Activated CD4-positive, CD25-positive, alpha-beta regulatory T cell treated with anti-CD3 and anti-CD28 coated beads, Interleukin-2, amount 50 U/mL, for 24 hours (primary cell): ENCODE data around the gene GALP.
"Not testable (repeated sequence)": the region's sequence is repeated elsewhere in the genome, so short reads cannot be mapped to it uniquely, and the experiment has no call there.

Experiments used
- ATAC-seq, 2 donors: fragments of 150-1000 bp; cut with Tn5 transposase; one replicate each; pipeline ENCODE4 v1.10.0; 2021; ENCODE audit warnings: mild to moderate bottlenecking in 1 of 2, moderate library complexity in 1 of 2

The GALP gene

DNA sequence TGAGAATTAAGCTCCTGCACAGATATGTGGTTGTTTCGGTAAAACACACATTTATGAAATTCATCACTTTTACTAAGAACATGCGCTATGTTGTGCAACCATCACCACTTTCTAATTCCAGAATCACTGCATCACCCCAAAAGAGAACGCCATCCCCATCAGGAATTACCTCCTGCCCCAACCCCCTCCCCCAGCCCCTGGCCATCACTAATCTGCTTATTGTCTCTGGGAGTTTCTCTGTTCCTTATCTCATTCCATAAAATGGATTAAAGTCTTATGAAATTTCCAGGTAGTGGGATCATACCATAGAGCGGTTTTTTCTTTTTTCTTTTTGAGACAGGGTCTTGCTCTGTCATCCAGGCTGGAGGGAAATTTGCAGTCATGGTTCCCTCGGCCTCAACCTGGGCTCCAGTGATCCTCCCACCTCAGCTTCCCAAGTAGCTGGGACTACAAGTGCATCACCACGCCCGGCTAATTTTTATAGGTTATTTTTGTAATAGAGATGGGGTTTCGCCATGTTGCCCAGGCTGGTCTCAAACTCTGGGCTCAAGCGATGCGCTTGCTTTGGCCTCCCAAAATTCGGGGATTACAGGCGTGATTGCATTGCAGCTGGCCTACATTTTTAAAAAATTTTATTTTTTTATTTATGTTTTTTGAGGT, 18.3 kb downstream of the GALP start:
- no peak for ATAC-seq

DNA sequence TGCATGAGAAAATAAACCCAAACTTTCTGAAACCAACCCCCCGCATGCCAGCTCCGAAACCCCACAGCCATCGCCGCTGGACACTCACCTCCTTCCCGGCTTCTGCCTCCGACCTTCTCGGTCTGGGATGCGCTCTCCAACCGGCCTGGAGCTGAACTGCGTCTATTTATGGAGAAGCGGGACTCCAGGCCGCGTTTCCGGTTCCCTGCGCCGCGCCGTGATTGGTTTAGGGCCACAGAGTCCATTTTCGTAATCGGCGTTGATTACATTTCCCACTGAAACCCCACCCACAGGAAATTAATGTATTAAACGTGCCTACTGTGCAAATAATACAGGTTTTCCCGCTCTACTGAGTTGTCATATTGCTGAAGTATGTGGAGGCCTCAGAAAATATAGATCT, 21.8 kb downstream of the GALP start, which contains the start of gene ZSCAN5B:
Gene ZSCAN5B, minus strand, starts transcription at position 138 of the 400 bp plus-strand sequence. CDS start 4,731 bp downstream, outside the sequence.
- not testable (repeated sequence) for ATAC-seq

DNA sequence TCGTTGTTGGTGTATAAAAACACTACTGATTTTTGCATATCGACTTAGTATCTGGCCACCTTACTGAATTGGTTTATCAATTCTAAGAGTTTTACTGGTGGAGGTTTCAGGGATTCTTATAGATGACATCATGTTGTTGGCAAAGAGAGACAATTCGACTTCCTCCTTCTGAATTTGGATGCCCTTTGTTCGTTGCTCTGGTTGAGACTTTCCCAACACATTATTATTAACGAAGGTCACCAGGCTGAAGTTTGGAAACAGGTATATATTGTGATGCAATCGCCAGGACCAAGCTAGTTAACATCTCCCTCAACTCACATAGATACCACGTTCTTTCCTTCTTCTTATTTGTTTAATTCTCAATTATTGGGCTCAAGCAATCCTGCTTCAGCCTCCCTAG, 23.9 kb downstream of the GALP start:
- no peak for ATAC-seq

DNA sequence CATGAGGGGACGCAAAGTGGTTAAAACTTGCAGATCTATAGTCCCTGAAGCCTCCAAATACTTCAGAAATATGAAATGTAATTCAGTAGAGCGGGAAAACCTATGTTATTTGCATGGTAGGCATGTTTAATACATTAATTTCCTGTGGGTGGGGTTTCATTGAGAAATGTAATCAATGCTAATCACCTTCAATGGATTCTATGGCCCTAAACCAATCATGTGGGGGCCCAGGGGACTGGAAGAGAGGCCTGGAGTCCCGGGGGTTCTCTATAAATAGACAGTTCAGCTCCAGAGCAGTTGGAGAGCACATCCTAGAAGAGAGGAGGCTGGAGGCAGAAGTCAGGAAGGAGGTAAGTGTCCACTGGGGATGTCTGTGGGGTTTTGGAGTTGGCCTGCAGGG, 26.2 kb downstream of the GALP start, which contains the start of gene ZSCAN5C:
Gene ZSCAN5C, plus strand, starts transcription at position 301 of the 400 bp plus-strand sequence. CDS start 3,641 bp downstream, outside the sequence.
- ATAC-seq = no peak

DNA sequence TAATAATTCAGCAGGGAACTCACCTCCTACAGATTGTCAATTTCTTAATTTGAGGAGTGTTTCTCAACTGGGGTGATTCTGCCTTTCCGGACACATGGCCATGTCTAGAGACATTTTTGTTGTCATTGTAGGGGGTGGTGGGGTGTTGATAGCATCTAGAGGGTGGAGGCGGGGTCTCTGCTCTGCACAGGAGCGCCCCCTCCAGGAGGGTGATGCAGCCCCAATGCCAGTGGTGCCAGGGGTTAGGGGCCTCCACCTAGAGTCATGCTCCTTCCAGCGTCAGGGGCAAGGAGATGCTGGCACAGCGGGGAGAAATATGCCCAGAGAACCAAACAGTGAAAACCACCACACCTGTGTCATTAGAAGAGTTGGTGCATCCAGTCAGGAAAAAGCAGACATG, 31.8 kb downstream of the GALP start:
- ATAC-seq = not testable (repeated sequence)

DNA sequence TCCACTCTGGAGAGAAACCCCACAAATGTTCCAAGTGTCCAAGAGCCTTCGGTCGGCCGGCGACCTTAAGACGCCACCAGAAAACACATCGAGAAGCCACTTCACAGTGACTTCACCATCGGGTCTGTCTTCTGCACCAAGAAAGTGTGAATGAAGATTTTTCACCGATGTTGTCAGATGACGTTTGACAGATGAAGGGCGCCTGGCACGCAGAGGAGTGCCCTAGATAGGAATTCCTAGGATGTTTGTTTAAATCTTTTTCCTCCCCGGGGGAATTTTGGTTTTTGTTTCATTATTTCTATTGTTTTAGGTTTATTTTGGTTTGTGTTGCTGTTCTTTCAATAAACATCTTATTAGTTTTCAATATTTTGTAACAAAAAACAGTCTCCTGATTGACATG, 33.3 kb downstream of the GALP start:
- no peak for ATAC-seq

DNA sequence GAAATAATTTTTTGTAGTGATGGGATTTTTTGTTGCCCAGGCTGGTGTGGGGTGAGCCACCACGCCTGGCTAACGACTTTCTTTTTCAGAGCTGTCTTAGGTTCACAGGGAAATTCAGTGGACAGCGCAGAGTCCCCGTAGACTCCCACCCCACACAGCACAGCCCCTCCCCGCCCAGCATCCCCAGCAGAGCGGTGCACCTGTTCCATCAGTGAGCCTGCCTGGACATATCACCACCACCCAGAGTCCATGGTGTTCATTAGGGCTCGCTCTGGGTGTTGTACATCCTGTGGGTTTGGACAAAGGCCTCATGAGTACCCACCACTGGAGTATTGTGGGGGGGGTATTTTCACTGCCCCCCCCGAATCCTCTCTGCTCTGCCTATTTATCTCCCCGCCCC, 34.2 kb downstream of the GALP start:
- ATAC-seq = not testable (repeated sequence)

DNA sequence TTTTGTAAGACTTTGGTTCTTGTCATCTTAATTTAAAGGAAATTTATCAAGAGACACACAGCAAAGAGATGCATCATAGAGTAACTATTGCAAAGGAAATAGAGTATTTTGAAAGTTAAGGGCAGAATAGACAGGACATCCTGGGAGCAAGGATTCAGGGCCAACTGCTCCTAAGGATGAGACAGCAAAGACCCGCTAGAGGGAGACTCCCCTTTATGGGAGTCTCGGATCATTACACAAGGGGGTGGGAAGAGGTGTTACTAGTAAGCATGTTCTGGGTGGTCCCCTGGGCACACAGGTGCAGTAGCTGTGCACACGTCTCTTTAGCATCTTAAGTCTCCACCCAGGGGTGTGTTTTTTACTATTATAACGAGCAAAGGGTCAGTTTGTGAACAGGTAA, 35.9 kb downstream of the GALP start:
- no peak for ATAC-seq

DNA sequence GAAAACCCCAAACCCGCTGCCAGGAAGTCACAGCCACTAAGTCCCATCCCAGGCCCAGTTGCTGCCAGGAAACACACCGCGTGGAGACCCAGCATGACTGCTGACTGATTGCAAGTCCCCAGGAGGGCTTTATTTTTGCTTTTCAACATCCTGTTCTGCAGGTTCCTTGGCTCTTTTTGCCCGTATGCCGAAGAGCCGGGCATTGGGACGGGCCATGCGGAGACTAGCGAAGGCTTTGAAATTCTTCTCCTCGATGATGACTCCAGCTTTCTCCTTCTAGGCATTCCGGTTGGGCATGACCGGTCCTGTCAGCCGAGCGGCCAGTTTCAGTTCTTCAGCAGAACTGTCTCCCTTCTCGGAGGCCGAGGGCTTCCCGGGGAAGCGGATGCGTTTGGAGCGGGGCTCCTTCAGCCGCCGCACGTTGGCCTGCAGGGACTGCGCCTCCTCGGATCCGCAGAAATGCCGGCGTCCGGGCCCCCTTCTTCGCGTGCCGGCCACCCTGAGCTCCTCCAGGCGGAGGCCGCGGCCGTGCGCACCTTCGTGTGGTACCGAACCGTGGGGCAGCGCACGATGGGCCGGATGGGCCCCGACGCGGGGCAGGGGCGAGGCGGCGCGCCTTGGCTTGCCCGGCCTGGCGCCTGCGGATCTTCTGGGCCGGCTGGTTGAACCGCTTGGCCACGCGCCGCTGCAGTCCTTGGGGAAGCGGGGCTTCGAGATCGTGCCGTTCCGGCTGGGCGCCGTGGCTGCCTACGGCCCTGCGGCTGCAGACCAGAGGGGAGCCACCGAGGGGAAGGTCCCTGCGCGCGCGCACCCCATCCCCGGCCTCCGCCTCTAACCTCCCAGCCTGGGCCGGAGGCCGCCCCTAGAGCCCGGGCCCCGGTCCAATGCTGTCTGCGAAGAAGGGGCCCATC, 41.5 kb downstream of the GALP start:
- no peak for ATAC-seq

DNA sequence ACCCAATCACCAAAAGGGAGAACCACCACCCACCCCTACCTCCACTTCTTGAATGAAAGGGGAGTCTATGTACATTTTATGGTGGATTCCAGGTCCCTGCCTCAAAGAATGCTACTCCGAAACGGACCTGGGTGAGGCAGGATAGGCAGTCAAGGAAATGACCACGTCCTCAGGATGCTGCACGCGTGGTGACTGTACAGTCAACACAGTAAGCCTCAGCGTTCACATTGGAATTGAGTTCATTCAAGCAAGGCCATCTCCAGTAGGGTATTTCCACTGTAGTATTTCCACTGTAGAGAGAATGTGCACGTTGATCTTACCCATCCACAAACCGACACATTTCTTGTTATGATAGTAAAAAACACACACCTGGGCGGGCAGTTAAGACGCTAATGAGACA, 43.2 kb downstream of the GALP start:
- ATAC-seq = no peak

DNA sequence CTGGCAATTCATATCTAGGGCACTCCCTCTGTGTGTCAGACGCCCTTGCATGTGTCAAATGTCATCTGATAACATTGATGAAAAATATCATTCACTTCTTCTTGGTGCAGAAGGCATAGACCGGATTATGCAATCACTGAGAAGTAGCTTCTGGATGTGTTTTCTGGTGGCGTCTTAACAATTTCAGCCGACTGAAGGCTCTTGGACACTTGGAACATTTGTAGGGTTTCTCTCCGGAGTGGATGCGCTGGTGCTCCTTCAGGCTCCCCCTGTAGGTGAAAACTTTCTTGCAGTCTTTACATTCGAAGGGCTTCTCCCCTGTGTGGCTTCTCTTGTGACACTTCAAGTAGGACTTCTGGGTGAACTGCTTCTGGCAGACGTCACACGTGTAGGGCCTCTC, 45.6 kb downstream of the GALP start:
- ATAC-seq = not testable (repeated sequence)

DNA sequence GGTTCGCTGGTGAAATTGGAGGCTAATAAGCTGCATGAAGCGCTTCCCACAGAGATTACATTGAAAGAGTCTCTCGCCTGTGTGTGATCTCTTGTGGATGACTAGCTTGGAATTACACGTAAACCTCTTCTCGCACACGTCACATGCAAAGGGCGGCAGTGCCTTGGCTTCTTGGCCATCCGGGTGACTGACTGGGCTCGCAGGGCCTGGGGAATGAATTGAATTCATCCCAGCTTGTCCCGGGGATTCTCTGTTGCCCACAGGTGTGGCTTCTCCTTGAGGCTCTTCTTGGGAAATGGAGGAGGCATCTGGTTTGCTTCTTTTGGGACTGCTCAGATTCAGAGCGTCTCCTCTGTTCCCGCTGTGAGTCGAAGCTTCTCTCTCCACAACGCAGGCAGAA, 46.0 kb downstream of the GALP start:
- no peak for ATAC-seq

DNA sequence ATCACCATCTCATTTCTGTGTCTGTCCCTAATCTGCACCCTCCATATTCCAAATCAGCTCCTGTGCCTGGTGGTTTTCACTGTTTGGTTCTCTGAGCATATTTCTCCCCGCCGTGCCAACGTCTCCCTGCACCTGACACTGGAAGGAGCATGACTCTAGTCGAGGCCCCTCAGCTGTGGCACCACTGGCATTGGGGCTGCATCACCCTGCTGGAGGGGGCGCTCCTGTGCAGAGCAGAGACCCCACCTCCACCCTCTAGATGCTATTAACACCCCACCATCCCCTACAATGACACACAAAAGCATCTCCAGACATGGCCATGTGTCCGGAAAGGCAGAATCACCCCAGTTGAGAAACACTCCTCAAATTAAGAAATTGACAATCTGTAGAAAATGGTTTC, 47.1 kb downstream of the GALP start:
- no peak for ATAC-seq

DNA sequence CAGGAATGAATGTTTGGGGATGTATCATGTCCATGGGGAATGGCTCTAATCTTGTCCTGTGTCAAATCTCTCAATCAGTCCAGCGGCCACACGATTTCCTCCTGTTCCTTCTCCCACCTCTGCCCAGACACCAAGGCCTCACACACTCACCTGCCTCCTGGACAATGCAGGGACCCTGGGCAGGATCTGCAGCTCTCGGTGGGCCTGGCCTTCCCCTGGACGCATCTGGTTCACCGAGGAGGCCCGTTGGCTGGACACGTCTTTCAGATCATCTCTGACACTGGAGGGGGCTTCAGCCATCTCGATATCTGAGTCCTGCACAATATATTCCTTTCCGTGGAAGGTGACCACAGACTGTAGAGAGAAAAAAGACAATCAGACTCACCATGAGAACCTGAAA, 47.7 kb downstream of the GALP start:
- no peak for ATAC-seq
